ENCODE data around the gene LARGE1. TPM values are rescaled to one million over a fixed set of nuclear protein-coding genes. Genes with fewer than 3 reads are reported as not detected.

LARGE1 gene
- total and polyA plus RNA-seq, 2 of the 8 experiments (the other 6 are each of a cell fraction or from before 2014, with no cell fraction given), result 43.7 to 83.0 TPM

DNA sequence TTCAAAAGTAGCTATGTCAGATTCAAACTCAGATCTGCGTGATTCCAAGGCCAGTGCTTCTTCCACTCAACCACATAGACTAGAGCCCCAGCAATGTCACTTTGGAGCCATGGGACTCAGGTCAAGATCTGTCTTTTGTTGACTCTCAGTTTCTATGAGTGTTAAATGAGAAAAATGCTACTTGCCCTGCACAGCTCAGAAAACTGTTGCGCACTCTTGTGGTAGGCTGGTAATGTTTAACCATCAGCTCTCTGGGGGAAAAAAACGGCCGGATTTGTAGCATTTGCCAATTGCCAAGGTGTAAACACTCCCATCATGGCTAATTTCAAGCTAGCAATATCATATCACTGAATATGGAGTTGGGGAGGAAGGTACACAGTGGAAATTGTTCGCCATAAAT, 534.0 kb downstream of the LARGE1 start (continued):
- TF ChIP-seq SAP30 (IDR thresholded peaks at IDR 0.05; ENCODE audit: insufficient read depth, insufficient replicate concordance, low read length), result no peak
- TF ChIP-seq SIN3A (conservative IDR thresholded peaks at IDR 0.05 in 1 of 2, IDR thresholded peaks at IDR 0.05 in 1 of 2; ENCODE audit: low read depth in 1 of 2, low read length in 2 of 2), result no peak
- TF ChIP-seq BRCA1 (IDR thresholded peaks at IDR 0.05; ENCODE audit: low read depth, low read length), result no peak
- no peak for TF ChIP-seq FOSL1 (IDR thresholded peaks at IDR 0.05; ENCODE audit: insufficient read depth, low read depth, low read length)
- no peak for TF ChIP-seq BCL11A (IDR thresholded peaks at IDR 0.05; ENCODE audit: low read depth in 2 of 2, low read length in 2 of 2)
- no peak for TF ChIP-seq SP4 (IDR thresholded peaks at IDR 0.05; ENCODE audit: low read length)
